SK-N-SH (cell line): ENCODE measurements around the gene VEGFD.

Experiments used
- EP300 ChIP-seq, 2 experiments: IDR thresholded peaks; 2 replicates each; pipeline versions ENCODE4 v1.4.0 to v1.6.1; 2012; ENCODE audit warnings: borderline replicate concordance in 1 of 2, low read depth in 1 of 2, low read length in 1 of 2
- MAX ChIP-seq: IDR thresholded peaks from 2 replicates; pipeline ENCODE4 v1.4.0; 2012; ENCODE audit warnings: low read depth
- RFX5 ChIP-seq: IDR thresholded peaks from 2 replicates; pipeline ENCODE4 v1.6.1; 2012; ENCODE audit warnings: mild to moderate bottlenecking, improper control_type of control experiment, low read length
- TF ChIP-seq, protein P1 (sequence below): fragments of 200-600 bp; sonication (generic); IDR thresholded peaks from 2 replicates; pipeline ENCODE4 v1.6.1; 2017; ENCODE audit warnings: antibody characterized with exemption, mild to moderate bottlenecking, moderate library complexity

DNA sequence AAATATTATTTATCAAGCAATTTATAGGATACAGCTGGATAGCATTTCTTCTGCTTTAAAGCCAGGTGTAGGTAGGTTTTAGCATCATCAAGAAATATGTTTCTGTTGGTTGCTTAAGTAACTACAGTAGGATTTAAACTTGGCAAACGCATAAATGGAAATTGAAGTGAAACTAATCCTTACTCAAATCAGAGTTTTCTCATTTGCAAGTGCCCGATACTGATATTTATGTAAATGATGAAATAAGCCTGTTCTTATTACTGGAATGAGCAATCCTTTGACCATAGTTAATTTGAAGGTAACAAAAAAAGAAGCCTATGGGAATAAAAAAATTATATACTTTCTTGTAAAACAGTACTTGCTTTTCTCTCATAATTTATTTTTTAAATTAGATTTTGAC, 25.7 kb downstream of the VEGFD start:
- TF ChIP-seq, protein P1, sequence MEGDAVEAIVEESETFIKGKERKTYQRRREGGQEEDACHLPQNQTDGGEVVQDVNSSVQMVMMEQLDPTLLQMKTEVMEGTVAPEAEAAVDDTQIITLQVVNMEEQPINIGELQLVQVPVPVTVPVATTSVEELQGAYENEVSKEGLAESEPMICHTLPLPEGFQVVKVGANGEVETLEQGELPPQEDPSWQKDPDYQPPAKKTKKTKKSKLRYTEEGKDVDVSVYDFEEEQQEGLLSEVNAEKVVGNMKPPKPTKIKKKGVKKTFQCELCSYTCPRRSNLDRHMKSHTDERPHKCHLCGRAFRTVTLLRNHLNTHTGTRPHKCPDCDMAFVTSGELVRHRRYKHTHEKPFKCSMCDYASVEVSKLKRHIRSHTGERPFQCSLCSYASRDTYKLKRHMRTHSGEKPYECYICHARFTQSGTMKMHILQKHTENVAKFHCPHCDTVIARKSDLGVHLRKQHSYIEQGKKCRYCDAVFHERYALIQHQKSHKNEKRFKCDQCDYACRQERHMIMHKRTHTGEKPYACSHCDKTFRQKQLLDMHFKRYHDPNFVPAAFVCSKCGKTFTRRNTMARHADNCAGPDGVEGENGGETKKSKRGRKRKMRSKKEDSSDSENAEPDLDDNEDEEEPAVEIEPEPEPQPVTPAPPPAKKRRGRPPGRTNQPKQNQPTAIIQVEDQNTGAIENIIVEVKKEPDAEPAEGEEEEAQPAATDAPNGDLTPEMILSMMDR, result no peak
- TF ChIP-seq EP300 (IDR thresholded peaks at IDR 0.05; ENCODE audit: borderline replicate concordance in 1 of 2, low read depth in 1 of 2, low read length in 1 of 2) (no peak), MAX (no peak), RFX5 (no peak)
